Measurements from ENCODE around the gene CARMIL3.
"Not testable (repeated sequence)": the region's sequence is repeated elsewhere in the genome, so short reads cannot be mapped to it uniquely, and the experiment has no call there.

DNA sequence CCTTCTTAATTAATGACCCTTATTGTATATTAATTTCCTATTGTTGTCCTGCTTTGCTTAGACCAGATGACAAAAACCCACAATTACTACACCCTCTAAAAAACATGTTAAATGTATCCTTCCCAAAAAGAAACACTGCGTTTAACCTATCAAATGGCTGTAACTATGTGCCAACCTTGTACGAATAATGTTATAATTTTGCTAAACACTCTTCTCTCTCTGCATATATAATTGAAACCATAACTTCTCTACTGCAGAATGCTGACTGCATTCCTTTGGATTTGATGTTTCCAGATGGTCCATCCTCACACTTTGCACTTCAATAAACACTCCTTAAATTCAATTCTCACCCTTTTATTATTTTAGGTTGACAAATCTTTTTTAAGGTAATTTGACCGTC lies 31.3 kb upstream of the CARMIL3 start:
- not testable (repeated sequence) for TF ChIP-seq EZH2phosphoT487 (IDR thresholded peaks at IDR 0.05; ENCODE audit: insufficient read depth, low read depth); EZH2 (IDR thresholded peaks at IDR 0.05; ENCODE audit: insufficient read depth, poor library complexity, severe bottlenecking)

Data from GM23248 (cell line).